Left lung (tissue), 10 donors: ENCODE results near the gene GRK1. TPM values are rescaled to one million over a fixed set of nuclear protein-coding genes. Genes with fewer than 3 reads are reported as not detected.

ENCODE experiments used
- ATAC-seq: fragments of 200-7000 bp; cut with Tn5 transposase; one replicate; pipeline ENCODE4 v1.9.1; 2020; ENCODE audit warnings: moderate library complexity
- DNase-seq, 4 donors: peaks; one replicate each; pipeline ENCODE4 v3.0.0-alpha.2; 2013 to 2020
- H3K27ac ChIP-seq, 2 donors: fragments of 200-600 bp; sonication (generic) in 1 of 2; one replicate each; pipeline versions ENCODE4 v1.5.0 to v1.8.0; 2020 to 2021
- H3K27me3 ChIP-seq, 2 donors: fragments of 200-600 bp; sonication (generic) in 1 of 2; one replicate each; pipeline versions ENCODE4 v1.5.0 to v1.8.0; 2020 to 2021
- H3K36me3 ChIP-seq, 2 donors: fragments of 200-600 bp; sonication (generic) in 1 of 2; one replicate each; pipeline versions ENCODE4 v1.5.0 to v1.8.0; 2020 to 2021
- H3K4me1 ChIP-seq, 2 donors: fragments of 200-600 bp; one replicate each; pipeline ENCODE4 v1.8.0; 2021
- H3K4me3 ChIP-seq, 2 donors: fragments of 200-600 bp; sonication (generic) in 1 of 2; one replicate each; pipeline versions ENCODE4 v1.5.0 to v1.8.0; 2020 to 2021; ENCODE audit warnings: mild to moderate bottlenecking in 1 of 2
- H3K9me3 ChIP-seq, 2 donors: fragments of 200-600 bp; sonication (generic) in 1 of 2; one replicate each; pipeline versions ENCODE4 v1.5.0 to v1.8.0; 2020 to 2021
- CTCF ChIP-seq, 2 donors: fragments of 200-600 bp; sonication (generic) in 1 of 2; IDR thresholded peaks; one replicate each; pipeline versions ENCODE4 v1.5.0 to v1.8.0; 2021; ENCODE audit warnings: antibody characterized with exemption in 2 of 2
- intact Hi-C, 2 donors: fragments of 100-400 bp; cut with DNase I; formaldehyde crosslinking; loops; one replicate each; pipeline versions ENCODE4 v1.11.2 to v1.14.2; 2022
- polyA plus RNA-seq, 6 donors: library from polyadenylated mRNA; unstranded; fragments of 120-200 nt; gene quantifications; one replicate each; pipeline ENCODE4 v1.2.1, GENCODE V29; 2013; ENCODE audit not compliant: insufficient read length in 6 of 6
- total RNA-seq, 2 donors: library from RNA; stranded (reverse); fragmentation: NEBNext Ultra II Directional; extraction: Animal tissue kit (Norgen Biotek cat#: 25700); gene quantifications; one replicate each; pipeline ENCODE4 v1.2.1, GENCODE V29; 2021
- donor health status: DM: no; HTN: yes; CAD: no.
- donor health status: DM: no; HTN: no; CAD: no.

Gene GRK1
- total and polyA plus RNA-seq, 8 donors = 0.21 to 3.1 (median 1.2) TPM; not detected in 1

- no peak for DNase-seq
- H3K4me1 ChIP-seq = peaks cover 8 to 18% of the 10 kb centered on the region in 2 donors
- H3K36me3 ChIP-seq = no peaks in the 10 kb centered on the region
- TF ChIP-seq CTCF (IDR thresholded peaks at IDR 0.05) = no peak
- H3K4me3 ChIP-seq = peak overlapping the region; percentile 77 to 79
- intact Hi-C loops = no loop called here
- H3K9me3 ChIP-seq = no peaks in the 10 kb centered on the region
- H3K27ac ChIP-seq = peak overlapping the region; percentile 70 to 97
- H3K27me3 ChIP-seq = peaks cover 10 to 53% of the 10 kb centered on the region in 2 donors
- peak; percentile 4 for ATAC-seq
Observed at GRCh38 chr13:113759525-113760137, 92.6 kb downstream of the GRK1 start.

GRCh38 chr13:113761136-113761535, 94.1 kb downstream of the GRK1 start:
- ATAC-seq (no peak), DNase-seq (no peak)
- Histone ChIP-seq H3K4me1 (peaks cover 8 to 18% of the 10 kb centered on the region in 2 donors), H3K9me3 (no peaks in the 10 kb centered on the region), H3K27me3 (peaks cover 10 to 43% of the 10 kb centered on the region in 2 donors), H3K4me3 (no peak overlapping the region), H3K27ac (no peak overlapping the region), H3K36me3 (no peaks in the 10 kb centered on the region)
- TF ChIP-seq CTCF (IDR thresholded peaks at IDR 0.05) = no peak
- intact Hi-C loops = no loop called here

GRCh38 chr13:113762075-113762474, 95.1 kb downstream of the GRK1 start:
- ATAC-seq (no peak), DNase-seq (no peak)
- intact Hi-C loops = no loop called here
- TF ChIP-seq CTCF (IDR thresholded peaks at IDR 0.05) = no peak
- H3K9me3 ChIP-seq = no peaks in the 10 kb centered on the region
- no peak overlapping the region for H3K4me3 ChIP-seq
- no peaks in the 10 kb centered on the region for H3K36me3 ChIP-seq
- H3K27ac ChIP-seq = no peak overlapping the region
- H3K4me1 ChIP-seq = peaks cover 8 to 15% of the 10 kb centered on the region in 2 donors
- peaks cover 10 to 43% of the 10 kb centered on the region in 2 donors for H3K27me3 ChIP-seq

- no peak for TF ChIP-seq CTCF (IDR thresholded peaks at IDR 0.05)
Observed at GRCh38 chr13:113762538-113762937, 95.5 kb downstream of the GRK1 start.

GRCh38 chr13:113763254-113763653, 96.2 kb downstream of the GRK1 start:
- H3K9me3 ChIP-seq = no peaks in the 10 kb centered on the region
- no peak overlapping the region for H3K4me3 ChIP-seq
- no peak overlapping the region for H3K27ac ChIP-seq
- DNase-seq (no peak), ATAC-seq (no peak)
- TF ChIP-seq CTCF (IDR thresholded peaks at IDR 0.05) = no peak
- peaks cover 8 to 12% of the 10 kb centered on the region in 2 donors for H3K4me1 ChIP-seq
- H3K27me3 ChIP-seq = peaks cover 10 to 43% of the 10 kb centered on the region in 2 donors
- intact Hi-C loops = no loop called here
- no peaks in the 10 kb centered on the region for H3K36me3 ChIP-seq

More at GRCh38 chr13:113762538-113762937, 95.5 kb downstream of the GRK1 start:
- Histone ChIP-seq H3K4me1 (peaks cover 8 to 15% of the 10 kb centered on the region in 2 donors), H3K27ac (no peak overlapping the region), H3K9me3 (no peaks in the 10 kb centered on the region), H3K4me3 (no peak overlapping the region), H3K36me3 (no peaks in the 10 kb centered on the region), H3K27me3 (peaks cover 10 to 43% of the 10 kb centered on the region in 2 donors)
- DNase-seq = no peak
- no peak for ATAC-seq
- intact Hi-C loops = no loop called here
